ENCODE measurements around the gene JAZF1. TPM values are rescaled to one million over a fixed set of nuclear protein-coding genes. Genes with fewer than 3 reads are reported as not detected.

JAZF1 gene
- total RNA-seq, 1 donor from 2014 or later: 0.96 TPM

GRCh38 chr7:28095231-28095630, 85.4 kb downstream of the JAZF1 start:
- TF ChIP-seq, protein P1, sequence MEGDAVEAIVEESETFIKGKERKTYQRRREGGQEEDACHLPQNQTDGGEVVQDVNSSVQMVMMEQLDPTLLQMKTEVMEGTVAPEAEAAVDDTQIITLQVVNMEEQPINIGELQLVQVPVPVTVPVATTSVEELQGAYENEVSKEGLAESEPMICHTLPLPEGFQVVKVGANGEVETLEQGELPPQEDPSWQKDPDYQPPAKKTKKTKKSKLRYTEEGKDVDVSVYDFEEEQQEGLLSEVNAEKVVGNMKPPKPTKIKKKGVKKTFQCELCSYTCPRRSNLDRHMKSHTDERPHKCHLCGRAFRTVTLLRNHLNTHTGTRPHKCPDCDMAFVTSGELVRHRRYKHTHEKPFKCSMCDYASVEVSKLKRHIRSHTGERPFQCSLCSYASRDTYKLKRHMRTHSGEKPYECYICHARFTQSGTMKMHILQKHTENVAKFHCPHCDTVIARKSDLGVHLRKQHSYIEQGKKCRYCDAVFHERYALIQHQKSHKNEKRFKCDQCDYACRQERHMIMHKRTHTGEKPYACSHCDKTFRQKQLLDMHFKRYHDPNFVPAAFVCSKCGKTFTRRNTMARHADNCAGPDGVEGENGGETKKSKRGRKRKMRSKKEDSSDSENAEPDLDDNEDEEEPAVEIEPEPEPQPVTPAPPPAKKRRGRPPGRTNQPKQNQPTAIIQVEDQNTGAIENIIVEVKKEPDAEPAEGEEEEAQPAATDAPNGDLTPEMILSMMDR (IDR thresholded peaks at IDR 0.05; ENCODE audit: insufficient read depth, low read length, poor library complexity, severe bottlenecking): no peak
- no peak for DNase-seq (ENCODE audit: low read depth)
- Histone ChIP-seq H3K36me3 (ENCODE audit: control insufficient read depth, insufficient read depth, low read length) (no peaks in the 10 kb centered on the region), H3K4me3 (ENCODE audit: low read depth, low read length) (no peak overlapping the region), H3K27me3 (ENCODE audit: control insufficient read depth, insufficient read depth, low read length) (no peaks in the 10 kb centered on the region)

GRCh38 chr7:28093623-28094232, 86.9 kb downstream of the JAZF1 start:
- no peak overlapping the region for H3K4me3 ChIP-seq (ENCODE audit: low read depth, low read length)
- H3K27me3 ChIP-seq (ENCODE audit: control insufficient read depth, insufficient read depth, low read length): no peaks in the 10 kb centered on the region
- TF ChIP-seq, protein P1 (IDR thresholded peaks at IDR 0.05; ENCODE audit: insufficient read depth, low read length, poor library complexity, severe bottlenecking): peak; percentile 73
- DNase-seq (ENCODE audit: low read depth): no peak
- H3K36me3 ChIP-seq (ENCODE audit: control insufficient read depth, insufficient read depth, low read length): no peaks in the 10 kb centered on the region

DNA sequence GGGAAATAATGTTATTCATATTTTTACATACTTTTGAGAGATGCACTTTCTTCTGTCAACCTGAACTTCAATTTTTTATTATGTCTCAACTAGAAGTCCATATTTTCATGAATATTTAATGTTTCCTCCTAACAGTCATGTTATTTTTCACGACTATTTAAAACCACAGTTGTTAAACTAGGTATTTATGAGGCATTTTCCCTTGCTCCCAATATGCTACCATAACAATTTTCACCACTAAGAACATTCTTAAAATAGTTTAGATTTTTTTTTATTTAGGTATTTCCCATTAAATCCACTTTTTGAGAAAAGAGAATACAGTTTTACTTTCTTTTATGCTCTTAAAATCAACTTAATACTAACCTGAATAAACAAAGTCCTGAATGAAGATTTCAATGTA, 89.4 kb downstream of the JAZF1 start:
- TF ChIP-seq, protein P1 (IDR thresholded peaks at IDR 0.05; ENCODE audit: insufficient read depth, low read length, poor library complexity, severe bottlenecking): no peak
- Histone ChIP-seq H3K36me3 (ENCODE audit: control insufficient read depth, insufficient read depth, low read length) (no peaks in the 10 kb centered on the region), H3K4me3 (ENCODE audit: low read depth, low read length) (no peak overlapping the region), H3K27me3 (ENCODE audit: control insufficient read depth, insufficient read depth, low read length) (no peaks in the 10 kb centered on the region)
- DNase-seq (ENCODE audit: low read depth): no peak

DNA sequence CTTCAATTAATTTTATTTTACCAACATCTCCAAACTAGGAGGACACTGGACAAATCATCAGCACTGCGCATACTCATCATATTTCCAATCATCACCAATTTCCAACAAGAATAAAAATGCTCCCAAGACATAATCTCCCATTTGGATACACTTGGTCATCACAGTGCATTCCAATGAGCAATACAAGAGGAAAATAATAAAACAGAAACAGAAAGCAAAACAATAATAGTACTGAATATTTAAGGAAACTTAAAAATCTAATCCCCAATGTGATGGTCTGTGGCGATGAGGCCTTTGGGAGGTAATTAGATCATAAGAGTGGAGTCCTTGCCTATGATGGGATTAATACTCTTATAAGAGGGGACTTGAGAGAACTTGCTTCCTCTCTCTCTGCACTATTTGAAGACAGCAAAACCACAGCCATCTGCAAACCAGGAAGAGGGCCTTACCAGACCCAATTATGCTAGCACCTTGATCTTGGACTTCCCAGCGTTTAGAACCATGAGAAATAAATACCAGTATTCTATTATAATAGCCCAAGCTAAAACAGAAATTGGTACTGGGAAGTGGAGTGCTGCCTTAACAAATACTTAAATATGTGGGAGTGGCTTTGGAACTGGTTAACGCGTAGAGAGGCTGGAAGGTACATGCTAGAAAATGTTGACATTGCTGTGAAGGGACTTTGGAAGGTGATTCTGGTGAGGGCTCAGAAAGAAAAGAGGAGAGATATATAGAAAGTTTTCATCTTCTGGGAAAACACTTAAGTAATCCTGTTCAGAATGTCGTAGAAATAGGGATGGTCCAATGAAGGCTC, 91.5 kb downstream of the JAZF1 start:
- DNase-seq (ENCODE audit: low read depth): no peak
- Histone ChIP-seq H3K27me3 (ENCODE audit: control insufficient read depth, insufficient read depth, low read length) (no peaks in the 10 kb centered on the region), H3K36me3 (ENCODE audit: control insufficient read depth, insufficient read depth, low read length) (no peaks in the 10 kb centered on the region), H3K4me3 (ENCODE audit: low read depth, low read length) (no peak overlapping the region)
- TF ChIP-seq, protein P1 (IDR thresholded peaks at IDR 0.05; ENCODE audit: insufficient read depth, low read length, poor library complexity, severe bottlenecking): no peak

GRCh38 chr7:28088032-28088431, 92.6 kb downstream of the JAZF1 start:
- H3K4me3 ChIP-seq (ENCODE audit: low read depth, low read length): no peak overlapping the region
- H3K27me3 ChIP-seq (ENCODE audit: control insufficient read depth, insufficient read depth, low read length): no peaks in the 10 kb centered on the region
- H3K36me3 ChIP-seq (ENCODE audit: control insufficient read depth, insufficient read depth, low read length): no peaks in the 10 kb centered on the region
- no peak for DNase-seq (ENCODE audit: low read depth)
- TF ChIP-seq, protein P1 (IDR thresholded peaks at IDR 0.05; ENCODE audit: insufficient read depth, low read length, poor library complexity, severe bottlenecking): no peak
